Hepatocyte (in vitro differentiated cells): ENCODE results near the gene SDC3.

ENCODE experiments used
- CTCF ChIP-seq: fragments of 200-600 bp; sonication (generic); IDR thresholded peaks from 2 replicates; pipeline ENCODE4 v1.5.1; 2016; ENCODE audit warnings: antibody characterized with exemption, mild to moderate bottlenecking; ENCODE audit not compliant: poor library complexity
- EZH2 ChIP-seq: fragments of 200-600 bp; sonication (generic); IDR thresholded peaks from 2 replicates; pipeline ENCODE4 v1.6.1; 2016; ENCODE audit warnings: antibody characterized with exemption, mild to moderate bottlenecking, borderline replicate concordance
- EZH2phosphoT487 ChIP-seq: fragments of 200-600 bp; sonication (generic); IDR thresholded peaks from one replicate; pipeline ENCODE4 v1.6.1; 2018; ENCODE audit warnings: antibody characterized with exemption, mild to moderate bottlenecking, low read depth, moderate library complexity; ENCODE audit not compliant: unreplicated experiment, severe bottlenecking

GRCh38 chr1:30883389-30884172, 25.0 kb downstream of the SDC3 start:
- TF ChIP-seq CTCF, result no peak
- no peak for TF ChIP-seq EZH2
- TF ChIP-seq EZH2phosphoT487, result no peak
